GM23338 (cell line): ENCODE results near the gene EXOC6B. TPM values are rescaled to one million over a fixed set of nuclear protein-coding genes. Genes with fewer than 3 reads are reported as not detected.
"Not testable (repeated sequence)": the region's sequence is repeated elsewhere in the genome, so short reads cannot be mapped to it uniquely, and the experiment has no call there.

ENCODE experiments used
- ATAC-seq: fragments of 200-7000 bp; cut with Tn5 transposase; 3 replicates; pipeline ENCODE4 v1.9.1; 2020
- DNase-seq: peaks from one replicate; pipeline ENCODE4 v3.0.0-alpha.2; 2015; ENCODE audit warnings: low spot score
- H2AFZ ChIP-seq: fragments of 200-600 bp; sonication (generic); 2 replicates; pipeline ENCODE4 v1.8.0; 2016; ENCODE audit warnings: antibody characterized with exemption, mild to moderate bottlenecking, moderate library complexity
- H3F3A ChIP-seq: fragments of 200-600 bp; sonication (generic); replicated peaks from 2 replicates; pipeline ENCODE4 v1.8.0; 2017; ENCODE audit warnings: antibody characterized with exemption, mixed run types, low read depth
- H3K27ac ChIP-seq: fragments of 200-600 bp; sonication (generic); 2 replicates; pipeline ENCODE4 v1.6.1; 2016; ENCODE audit warnings: low read depth
- H3K27me3 ChIP-seq: fragments of 200-600 bp; sonication (generic); 2 replicates; pipeline ENCODE4 v1.8.0; 2016; ENCODE audit warnings: mild to moderate bottlenecking, mixed run types, moderate library complexity; ENCODE audit not compliant: insufficient read depth
- H3K36me3 ChIP-seq: fragments of 200-600 bp; sonication (generic); 2 replicates; pipeline ENCODE4 v1.8.0; 2016; ENCODE audit warnings: mild to moderate bottlenecking; ENCODE audit not compliant: insufficient read depth
- H3K4me1 ChIP-seq: fragments of 200-600 bp; sonication (generic); 2 replicates; pipeline ENCODE4 v1.8.0; 2016; ENCODE audit warnings: mild to moderate bottlenecking, moderate library complexity; ENCODE audit not compliant: insufficient read depth
- H3K4me2 ChIP-seq: fragments of 200-600 bp; sonication (generic); 2 replicates; pipeline ENCODE4 v1.7.1; 2017; ENCODE audit warnings: mixed run types
- H3K4me3 ChIP-seq: fragments of 200-600 bp; sonication (generic); 2 replicates; pipeline ENCODE4 v1.6.1; 2016; ENCODE audit warnings: mixed run types
- H3K79me2 ChIP-seq: fragments of 200-600 bp; sonication (generic); replicated peaks from 2 replicates; pipeline ENCODE4 v1.8.0; 2017; ENCODE audit warnings: mild to moderate bottlenecking; ENCODE audit not compliant: insufficient read depth
- H3K9me2 ChIP-seq: fragments of 200-600 bp; sonication (generic); 2 replicates; pipeline ENCODE4 v1.8.0; 2017; ENCODE audit not compliant: insufficient read depth
- H4K20me1 ChIP-seq: fragments of 200-600 bp; sonication (generic); replicated peaks from 2 replicates; pipeline ENCODE4 v1.8.0; 2017; ENCODE audit warnings: mild to moderate bottlenecking; ENCODE audit not compliant: insufficient read depth
- H3K27ac Mint-ChIP-seq: 2 replicates; pipeline ENCODE4 v1.8.0; 2020; ENCODE audit warnings: inconsistent platforms, mild to moderate bottlenecking, moderate library complexity, mixed read lengths
- H3K27me3 Mint-ChIP-seq: 3 replicates; pipeline ENCODE4 v1.8.0; 2022; ENCODE audit warnings: low read depth, mild to moderate bottlenecking, moderate library complexity, mixed read lengths, inconsistent platforms; ENCODE audit not compliant: insufficient read depth, poor library complexity
- H3K36me3 Mint-ChIP-seq: 3 replicates; pipeline ENCODE4 v1.8.0; 2021; ENCODE audit warnings: low read depth, mild to moderate bottlenecking, inconsistent platforms, moderate library complexity, mixed read lengths
- H3K4me1 Mint-ChIP-seq: 3 replicates; pipeline ENCODE4 v1.8.0; 2020; ENCODE audit warnings: mild to moderate bottlenecking, inconsistent platforms, mixed read lengths
- H3K4me3 Mint-ChIP-seq: 3 replicates; pipeline ENCODE4 v1.8.0; 2021; ENCODE audit warnings: moderate library complexity, mild to moderate bottlenecking, inconsistent platforms, mixed read lengths
- H3K9me3 Mint-ChIP-seq: 3 replicates; pipeline ENCODE4 v1.8.0; 2020; ENCODE audit warnings: moderate library complexity, mild to moderate bottlenecking, inconsistent platforms, mixed read lengths
- CREB1 ChIP-seq: fragments of 250-450 bp; sonication (Bioruptor Pico); IDR thresholded peaks from 2 replicates; pipeline ENCODE4 v1.5.0; 2020; ENCODE audit warnings: low read depth, mild to moderate bottlenecking, moderate library complexity
- CTCF ChIP-seq, 2 experiments: fragments of 200-600 bp in 1 of 2; sonication (generic) in 1 of 2; conservative IDR thresholded peaks; 2 replicates each; pipeline versions ENCODE4 v1.5.1 to v1.6.1; 2016 to 2017; ENCODE audit warnings: antibody characterized with exemption in 2 of 2, low read depth in 2 of 2, mild to moderate bottlenecking in 2 of 2, moderate library complexity in 1 of 2
- EZH2 ChIP-seq: fragments of 200-600 bp; sonication (generic); IDR thresholded peaks from one replicate; pipeline ENCODE4 v1.8.0; 2017; ENCODE audit warnings: antibody characterized with exemption, mild to moderate bottlenecking, low read depth; ENCODE audit not compliant: unreplicated experiment
- JUNB ChIP-seq: IDR thresholded peaks from one replicate; pipeline ENCODE4 v1.6.1; 2016; ENCODE audit warnings: antibody characterized with exemption; ENCODE audit not compliant: unreplicated experiment
- NANOG ChIP-seq: IDR thresholded peaks from 2 replicates; pipeline ENCODE4 v1.6.1; 2016; ENCODE audit warnings: antibody characterized with exemption, borderline replicate concordance
- REST ChIP-seq: IDR thresholded peaks from one replicate; pipeline ENCODE4 v1.6.1; 2018; ENCODE audit warnings: antibody characterized with exemption; ENCODE audit not compliant: unreplicated experiment
- STAT1 ChIP-seq: IDR thresholded peaks from one replicate; pipeline ENCODE4 v1.6.1; 2016; ENCODE audit warnings: antibody characterized with exemption; ENCODE audit not compliant: unreplicated experiment
- ZNF114 ChIP-seq: fragments of 250-450 bp; sonication (Bioruptor Pico); IDR thresholded peaks from 2 replicates; pipeline ENCODE4 v1.5.0; 2020; ENCODE audit warnings: mild to moderate bottlenecking, moderate library complexity
- ZNF331 ChIP-seq: fragments of 250-450 bp; sonication (Bioruptor Pico); IDR thresholded peaks from 2 replicates; pipeline ENCODE4 v1.5.0; 2020; ENCODE audit warnings: low read depth, mild to moderate bottlenecking, moderate library complexity
- polyA plus RNA-seq: library from polyadenylated mRNA; unstranded; fragments of >200 nt; fragmentation: Nextera tagmentation; extraction: Ambion mirVana; gene quantifications from 2 replicates; pipeline ENCODE4 v1.2.1, GENCODE V29; 2016
- total RNA-seq: library from RNA; depleted of rRNA; stranded (reverse); fragments of >200 nt; shearing (Covaris generic); gene quantifications from 2 replicates; pipeline ENCODE4 v1.2.3, GENCODE V29; 2014
- TF ChIP-seq, protein P1 (sequence below): IDR thresholded peaks from 2 replicates; pipeline ENCODE4 v1.6.1; 2016; ENCODE audit warnings: antibody characterized with exemption

Gene EXOC6B
- total and polyA plus RNA-seq, 2 experiments from 2014 or later: 7.2 to 45.9 TPM

DNA sequence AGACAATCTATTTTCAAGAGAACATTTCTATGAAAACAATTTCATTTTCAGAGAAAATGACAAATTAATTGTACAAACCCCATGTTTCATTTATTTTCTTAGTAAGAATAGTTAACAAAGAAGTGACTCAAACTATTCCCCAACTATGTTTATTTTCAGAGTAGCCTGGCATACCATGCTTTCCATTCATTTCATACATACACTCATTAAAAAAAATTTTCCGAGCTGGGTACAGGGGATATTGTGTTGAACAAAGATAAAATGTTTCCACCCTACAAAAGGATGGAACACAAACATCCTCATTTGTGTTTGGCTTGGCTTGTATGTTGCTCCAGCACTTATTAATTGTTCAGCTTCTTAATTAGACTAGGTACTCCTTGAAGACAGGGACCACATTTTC is 331.4 kb downstream of the EXOC6B start:
- H3K36me3 ChIP-seq: no peaks in the 10 kb centered on the region
- no peaks in the 10 kb centered on the region for H3K9me2 ChIP-seq
- Mint-ChIP-seq H3K4me3 (no peak overlapping the region), H3K27me3 (no peaks in the 10 kb centered on the region), H3K36me3 (no peaks in the 10 kb centered on the region), H3K9me3 (no peaks in the 10 kb centered on the region), H3K27ac (no peak overlapping the region), H3K4me1 (no peaks in the 10 kb centered on the region)
- no peak for TF ChIP-seq EZH2
- TF ChIP-seq CTCF (conservative IDR thresholded peaks at IDR 0.05; ENCODE audit: low read depth in 2 of 2): no peak
- no peak for TF ChIP-seq STAT1
- TF ChIP-seq ZNF331: no peak
- TF ChIP-seq REST: no peak
- TF ChIP-seq, protein P1, sequence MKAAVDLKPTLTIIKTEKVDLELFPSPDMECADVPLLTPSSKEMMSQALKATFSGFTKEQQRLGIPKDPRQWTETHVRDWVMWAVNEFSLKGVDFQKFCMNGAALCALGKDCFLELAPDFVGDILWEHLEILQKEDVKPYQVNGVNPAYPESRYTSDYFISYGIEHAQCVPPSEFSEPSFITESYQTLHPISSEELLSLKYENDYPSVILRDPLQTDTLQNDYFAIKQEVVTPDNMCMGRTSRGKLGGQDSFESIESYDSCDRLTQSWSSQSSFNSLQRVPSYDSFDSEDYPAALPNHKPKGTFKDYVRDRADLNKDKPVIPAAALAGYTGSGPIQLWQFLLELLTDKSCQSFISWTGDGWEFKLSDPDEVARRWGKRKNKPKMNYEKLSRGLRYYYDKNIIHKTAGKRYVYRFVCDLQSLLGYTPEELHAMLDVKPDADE: no peak
- TF ChIP-seq NANOG: no peak
- no peak for TF ChIP-seq JUNB
- no peak for TF ChIP-seq ZNF114 (CRISPR knock-in tag)
- TF ChIP-seq CREB1: no peak
- ATAC-seq (no peak), DNase-seq (no peak)
- no peak overlapping the region for H3K4me3 ChIP-seq
- no peak overlapping the region for H3K27ac ChIP-seq
- no peaks in the 10 kb centered on the region for H3K79me2 ChIP-seq
- no peaks in the 10 kb centered on the region for H3K27me3 ChIP-seq
- no peak overlapping the region for H2AFZ ChIP-seq
- H3K4me2 ChIP-seq: no peak overlapping the region
- no peaks in the 10 kb centered on the region for H3K4me1 ChIP-seq
- no peaks in the 10 kb centered on the region for H4K20me1 ChIP-seq
- H3F3A ChIP-seq: no peaks in the 10 kb centered on the region

- not testable (repeated sequence) for H3K79me2 ChIP-seq, H3K4me2 ChIP-seq, H3K36me3 Mint-ChIP-seq, H3K4me1 ChIP-seq, H3K27ac ChIP-seq, H3K4me3 Mint-ChIP-seq, H3K9me2 ChIP-seq, H3K4me3 ChIP-seq, H2AFZ ChIP-seq, H3K4me1 Mint-ChIP-seq, H3K36me3 ChIP-seq, H3K9me3 Mint-ChIP-seq, ATAC-seq, H3K27me3 Mint-ChIP-seq, H3K27ac Mint-ChIP-seq, H3F3A ChIP-seq, DNase-seq, H4K20me1 ChIP-seq, H3K27me3 ChIP-seq
Observed at GRCh38 chr2:72484622-72485021, 341.2 kb downstream of the EXOC6B start.
